Stimulated activated naive CD4-positive, alpha-beta T cell (primary cell): ENCODE data around the gene LRRC36.
"Not testable (repeated sequence)": the region's sequence is repeated elsewhere in the genome, so short reads cannot be mapped to it uniquely, and the experiment has no call there.

Experiments used
- DNase-seq, 6 experiments: peaks; one replicate each; lab custom pipeline; 2025; lab: John Stamatoyannopoulos, UW

Gene LRRC36

DNA sequence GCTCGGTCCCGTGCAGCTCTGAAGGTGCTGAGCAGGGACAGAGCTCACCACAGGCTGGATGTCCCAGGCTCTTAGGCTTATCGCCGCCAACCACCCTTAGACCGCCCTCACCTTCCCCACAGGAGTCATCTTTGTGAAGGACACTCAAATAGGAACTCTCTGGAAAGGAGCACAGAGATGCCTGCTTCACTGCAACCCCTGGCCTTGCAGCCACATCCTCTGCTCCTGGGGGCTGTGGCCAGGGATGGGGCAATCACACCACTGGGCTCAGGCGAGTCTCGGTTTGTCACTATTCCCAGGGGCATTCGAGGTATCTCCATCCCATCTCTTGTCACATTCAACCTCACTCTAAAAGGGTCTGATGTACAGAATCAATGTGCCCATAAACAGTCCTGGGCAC is 78.7 kb downstream of the LRRC36 start:
- no peak for DNase-seq

DNA sequence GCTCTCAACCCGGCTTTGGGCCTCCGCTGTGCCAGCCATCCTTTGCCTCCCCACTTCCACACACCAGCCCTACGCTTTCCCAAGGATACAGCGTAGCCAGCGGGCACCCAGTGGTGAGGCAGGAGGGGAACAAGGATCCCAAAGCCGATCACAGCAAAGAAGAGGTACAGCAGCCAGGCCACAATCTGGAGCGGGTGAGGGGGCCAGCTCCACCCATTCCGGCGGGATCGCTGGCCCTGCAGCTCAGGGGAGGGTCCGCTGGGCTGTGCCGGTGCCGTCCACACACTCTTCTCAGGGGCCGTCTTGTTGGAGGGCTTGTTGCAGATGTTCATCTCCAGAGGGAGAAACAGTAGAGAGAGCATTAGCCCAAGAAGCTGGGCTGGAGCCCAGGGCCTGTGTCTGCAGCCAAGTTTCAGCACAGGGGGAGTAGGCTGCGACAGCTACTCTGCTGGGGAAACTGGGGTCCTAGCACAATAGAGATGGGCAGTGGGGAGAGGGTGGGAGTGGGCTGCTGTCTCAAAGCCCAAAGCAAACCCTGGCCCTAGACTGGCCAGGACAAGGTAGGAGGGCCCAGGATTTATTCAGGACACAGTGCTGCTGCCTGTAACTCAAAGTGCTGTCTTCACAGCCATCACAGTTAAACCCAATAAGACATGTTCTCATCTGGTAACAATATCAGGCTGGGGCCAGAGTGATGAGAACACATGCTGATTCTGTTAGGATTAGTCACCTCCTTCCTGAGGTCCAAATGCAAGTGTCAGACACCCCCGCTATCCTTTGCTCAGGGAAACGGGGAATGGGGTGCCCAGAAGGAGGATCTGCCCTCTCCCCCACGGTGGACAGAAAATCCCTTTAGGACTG is 79.7 kb downstream of the LRRC36 start:
- no peak for DNase-seq

DNA sequence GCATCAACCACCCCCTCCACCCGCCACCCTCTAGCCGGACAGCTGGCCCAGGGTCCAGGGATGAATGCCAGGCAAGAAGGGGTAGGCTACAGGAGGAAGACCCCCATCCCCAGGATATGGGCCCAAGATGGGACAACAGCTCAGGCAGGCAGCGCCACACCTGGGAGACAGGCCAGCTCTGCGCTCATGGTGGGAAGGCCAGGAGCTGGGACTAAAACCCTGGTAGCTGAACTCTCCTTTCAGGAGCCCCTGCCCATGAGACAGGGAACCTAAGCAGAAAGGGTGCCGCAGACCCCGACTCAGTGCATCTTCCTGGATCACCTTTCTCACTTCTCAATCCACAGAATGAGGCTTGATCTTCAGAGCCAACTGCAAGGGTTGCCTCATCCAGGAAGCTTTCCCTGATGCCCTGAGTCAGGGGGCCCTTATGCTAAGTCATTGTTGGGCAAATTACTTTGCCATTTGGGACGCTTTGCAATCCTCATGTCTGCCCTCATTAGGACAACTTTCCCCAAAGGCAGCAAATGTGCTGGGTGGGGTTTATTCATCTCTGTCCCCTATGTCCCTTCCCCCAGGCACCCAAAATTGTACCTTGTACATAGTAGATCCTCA is 80.7 kb downstream of the LRRC36 start:
- no peak for DNase-seq

DNA sequence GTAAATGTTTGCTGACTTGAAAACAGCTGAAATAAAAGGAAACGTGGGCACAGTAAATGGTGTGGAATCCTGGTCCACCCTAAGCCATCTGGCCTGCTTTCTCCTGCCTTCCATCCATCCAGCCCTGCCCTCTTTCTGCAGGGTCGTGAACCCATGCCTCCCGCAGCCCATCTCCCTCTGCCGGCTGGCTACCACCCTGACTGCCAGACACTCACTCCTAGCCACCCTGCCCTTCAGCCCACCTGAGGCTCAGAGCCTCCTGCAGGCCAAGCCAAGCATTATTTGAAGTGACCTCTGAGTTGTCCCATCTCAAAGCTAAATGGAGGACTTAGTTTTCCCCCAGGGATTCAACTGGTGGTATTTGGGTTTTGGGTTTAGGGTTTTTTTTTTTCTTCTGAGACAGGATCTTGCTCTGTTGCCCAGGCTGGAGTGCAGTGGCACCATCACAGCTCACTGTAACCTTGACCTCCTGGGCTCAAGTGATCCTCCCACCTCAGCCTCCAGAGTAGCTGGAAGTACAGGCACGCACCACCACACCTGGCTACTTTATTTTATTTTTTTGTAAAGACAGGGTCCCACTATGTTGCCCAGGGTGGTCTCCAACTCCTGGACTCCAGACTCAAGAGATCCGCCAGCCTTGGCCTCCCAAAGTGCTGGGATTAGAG is 81.3 kb downstream of the LRRC36 start:
- DNase-seq: no peak

DNA sequence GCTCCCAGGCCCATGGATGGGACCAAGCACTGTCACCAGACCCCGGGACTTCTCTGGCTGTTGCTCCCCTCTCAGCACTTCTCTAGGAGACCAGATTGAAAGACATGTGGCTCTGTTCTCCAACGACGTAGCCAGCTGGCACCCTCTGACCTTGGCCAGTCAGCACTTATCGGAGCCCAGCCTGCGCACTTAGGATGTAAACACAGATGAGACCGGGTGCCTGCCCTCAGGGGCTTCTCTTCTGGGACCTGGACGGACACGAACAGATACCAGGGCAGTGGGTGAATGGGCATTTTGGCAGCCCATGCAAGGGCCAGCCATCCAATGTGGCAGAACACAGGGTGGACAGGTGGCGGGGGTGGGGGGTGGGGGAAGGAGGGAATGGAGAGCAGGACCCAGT is 83.0 kb downstream of the LRRC36 start:
- no peak for DNase-seq

DNA sequence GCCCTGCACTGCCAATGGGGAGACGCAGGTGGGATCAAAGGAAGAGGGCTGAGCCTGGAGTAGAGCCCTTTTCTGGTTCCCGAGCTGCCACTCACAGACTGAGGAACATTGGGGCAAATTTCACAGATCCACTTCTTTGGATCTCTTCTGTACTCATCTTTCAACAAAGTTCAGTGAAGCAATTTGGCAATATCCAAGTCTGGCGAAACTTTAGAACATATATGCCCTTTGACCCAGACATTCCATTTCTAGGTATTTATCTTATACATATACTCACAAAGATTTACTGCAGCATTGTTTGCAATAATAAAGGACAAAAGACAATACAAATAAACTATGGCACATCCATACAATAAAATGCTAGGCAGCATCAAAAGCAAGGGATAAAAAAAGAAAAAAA is 84.7 kb downstream of the LRRC36 start:
- DNase-seq: no peak

DNA sequence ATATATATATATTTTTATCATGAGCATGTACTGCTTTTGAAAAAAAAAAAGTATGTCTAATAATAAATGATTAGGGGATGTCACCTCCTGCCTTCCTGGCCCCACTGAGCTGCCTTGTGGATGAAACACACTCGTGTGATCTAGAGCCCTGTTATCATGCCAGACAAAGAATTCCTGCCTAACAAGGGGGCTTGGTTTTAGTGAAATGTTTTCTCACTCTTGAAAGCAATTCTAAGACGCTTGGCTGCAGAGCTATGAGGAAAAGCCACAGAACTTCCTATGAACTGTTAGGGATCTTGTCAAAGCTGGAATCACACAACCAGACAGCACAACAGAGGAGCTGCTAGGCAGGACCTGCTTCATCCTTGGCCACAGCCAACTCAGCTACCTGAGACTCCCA is 85.7 kb downstream of the LRRC36 start:
- DNase-seq: no peak

DNA sequence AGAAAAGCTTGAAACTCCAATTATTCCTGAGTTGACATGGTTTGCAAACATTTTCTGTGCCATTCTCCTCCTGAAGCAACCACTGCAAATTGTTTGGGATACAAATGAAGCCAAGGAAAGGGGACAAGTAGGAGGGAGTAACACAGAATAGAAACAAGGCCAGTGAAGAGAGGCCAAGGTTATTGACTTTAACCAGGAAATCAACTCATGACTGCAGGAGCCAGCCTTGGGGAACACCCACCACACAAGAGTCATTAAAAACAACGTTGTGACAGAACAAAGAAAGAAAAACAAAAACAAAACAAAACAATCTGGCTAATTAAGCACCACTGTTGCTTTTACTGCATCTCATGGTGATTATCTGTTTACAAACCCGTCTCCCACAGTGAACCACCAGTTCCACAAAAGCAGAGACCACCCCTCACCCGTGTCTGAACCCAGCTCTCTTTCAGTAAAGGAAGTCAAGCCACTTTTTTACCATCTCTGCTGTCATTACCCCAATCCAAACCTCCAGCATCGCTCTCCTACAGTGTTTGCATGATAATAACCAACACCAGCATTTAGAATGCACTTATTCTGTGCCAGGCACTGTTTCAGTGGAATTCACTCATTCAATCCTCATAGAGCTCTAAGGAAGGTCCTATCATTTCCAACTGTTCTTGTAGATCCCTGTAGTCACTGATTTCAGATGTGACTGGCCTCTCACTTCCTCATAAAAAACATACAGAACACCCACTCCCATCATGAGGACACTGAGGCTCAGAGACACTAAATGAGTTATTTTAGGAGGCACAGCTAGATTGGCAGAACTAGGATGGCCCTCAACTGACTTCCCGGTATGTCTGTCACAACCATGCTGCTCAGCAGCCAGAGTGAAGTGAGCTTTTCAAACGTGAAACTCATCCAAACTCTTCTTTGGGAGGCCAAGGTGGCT is 87.6 kb downstream of the LRRC36 start:
- no peak for DNase-seq

DNA sequence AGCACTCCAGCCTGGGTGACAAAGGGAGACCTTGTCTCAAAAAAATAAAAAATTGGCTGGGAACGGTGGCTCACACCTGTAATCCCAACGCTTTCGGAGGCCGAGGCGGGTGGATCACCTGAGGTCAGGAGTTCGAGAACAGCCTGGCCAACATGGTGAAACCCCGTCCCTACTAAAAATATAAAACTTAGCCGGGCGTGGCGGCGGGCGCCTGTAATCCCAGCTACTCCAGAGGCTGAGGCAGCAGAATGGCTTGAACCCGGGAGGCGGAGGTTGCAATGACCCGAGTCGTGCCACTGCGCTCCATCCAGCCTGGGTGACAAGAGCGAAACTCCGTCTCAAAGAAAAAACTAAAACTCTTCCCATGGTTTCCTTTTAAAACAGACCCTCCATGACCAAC is 88.8 kb downstream of the LRRC36 start:
- DNase-seq: not testable (repeated sequence)

DNA sequence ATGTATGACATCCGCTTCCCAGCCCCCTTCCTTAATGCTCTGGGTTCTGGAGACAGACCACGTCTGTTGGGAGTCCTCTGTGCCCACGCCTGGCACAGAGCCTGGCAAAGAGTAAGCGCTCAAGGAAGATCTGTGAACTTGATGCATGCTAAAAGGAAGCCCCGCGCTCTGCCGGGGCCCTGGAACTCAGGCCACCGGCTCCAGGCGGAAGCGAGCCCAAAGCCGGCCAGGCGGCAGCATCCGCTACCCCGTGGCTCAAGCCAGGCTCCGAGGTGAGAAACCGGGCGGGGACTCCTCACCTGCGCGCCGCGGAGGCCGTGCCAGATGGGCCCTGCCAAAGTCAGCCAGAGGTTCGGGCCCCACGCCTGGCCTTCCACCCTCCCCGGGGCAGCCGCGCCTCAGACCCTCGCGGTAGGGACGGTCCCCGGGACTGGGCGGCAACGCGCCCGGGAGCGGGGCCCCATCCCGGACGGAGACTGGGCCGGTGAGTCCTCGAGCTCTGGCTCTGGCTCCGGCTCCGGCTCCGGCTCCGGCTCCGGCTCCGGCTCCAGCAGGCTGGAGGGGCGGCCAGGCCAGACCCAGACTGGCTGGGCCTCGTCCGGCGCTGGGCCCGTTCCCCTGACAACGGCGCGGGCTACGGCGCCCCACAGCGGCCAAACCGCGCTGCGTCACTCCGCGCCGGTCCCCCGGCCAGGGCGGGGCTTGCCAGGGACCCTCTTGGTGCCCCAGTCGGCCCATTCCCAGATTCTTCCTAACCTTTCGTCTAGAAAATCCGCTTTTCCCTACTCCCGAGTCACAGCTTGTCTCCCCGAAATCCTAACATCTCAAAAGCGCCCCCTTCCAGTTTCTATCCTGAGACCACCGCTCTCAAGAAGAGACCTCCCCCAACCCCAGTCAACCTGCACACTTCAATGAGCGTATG is 89.5 kb downstream of the LRRC36 start, which contains the start of gene ZDHHC1:
TSS of gene ZDHHC1 (minus strand) at position 606 of the 922 bp plus-strand sequence. CDS start 8,702 bp downstream, outside the sequence.
- peak in 3 of 6 experiments; percentile 11 to 26 (median 21) for DNase-seq

DNA sequence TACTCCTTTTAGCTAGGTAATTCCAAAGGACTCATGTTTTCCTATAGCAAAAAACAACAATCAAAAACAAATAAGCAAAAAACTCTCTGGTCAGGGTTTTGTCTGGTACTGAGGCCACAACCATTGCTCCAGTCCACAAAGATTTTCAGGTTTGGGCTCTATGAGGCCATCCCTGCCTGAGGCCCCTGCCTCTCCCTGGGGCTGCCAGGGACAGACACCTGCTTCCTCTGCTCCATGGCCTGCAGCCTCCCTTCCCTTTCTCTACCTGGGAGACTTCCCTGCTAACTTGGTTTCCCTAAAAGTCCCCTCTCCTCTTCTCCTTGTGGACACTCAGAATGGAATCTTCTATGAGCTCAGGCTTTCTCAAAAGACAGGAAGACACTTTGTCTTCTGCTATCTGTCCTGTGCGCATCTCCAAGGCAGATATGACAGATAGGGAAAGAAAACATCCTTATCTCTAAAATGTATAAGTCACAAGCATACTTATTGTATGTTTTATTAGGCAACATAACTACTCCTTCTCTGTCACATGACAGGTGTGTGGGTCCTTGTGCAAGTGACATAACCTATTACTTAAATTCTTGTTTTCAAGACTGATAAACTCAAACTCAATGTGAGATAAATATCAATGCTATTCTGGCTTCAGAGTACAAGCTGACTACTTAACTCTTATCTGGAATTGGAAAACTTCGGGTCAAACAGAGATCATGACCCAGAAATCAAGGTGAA is 90.9 kb downstream of the LRRC36 start:
- DNase-seq: peak in 1 of 6 experiments; percentile 3

DNA sequence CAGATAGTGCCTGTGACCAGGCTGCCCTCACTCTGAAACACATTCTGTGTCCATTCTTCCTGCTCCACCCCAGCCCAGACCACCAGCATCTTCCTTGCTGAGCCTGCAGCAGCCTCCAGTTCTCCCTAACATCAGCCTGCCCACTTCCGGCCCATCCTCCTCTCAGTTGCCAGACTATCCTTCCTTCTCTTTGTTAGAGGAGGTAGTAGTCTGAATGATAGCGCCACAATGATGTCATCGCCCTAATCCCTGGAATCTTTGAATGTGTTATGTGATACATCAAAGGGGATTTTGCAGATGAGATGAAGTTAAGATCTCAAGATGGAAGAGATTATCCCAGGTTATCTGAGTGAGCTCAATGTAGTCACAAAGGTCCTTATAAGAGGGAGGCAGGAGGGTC is 92.9 kb downstream of the LRRC36 start:
- no peak for DNase-seq

DNA sequence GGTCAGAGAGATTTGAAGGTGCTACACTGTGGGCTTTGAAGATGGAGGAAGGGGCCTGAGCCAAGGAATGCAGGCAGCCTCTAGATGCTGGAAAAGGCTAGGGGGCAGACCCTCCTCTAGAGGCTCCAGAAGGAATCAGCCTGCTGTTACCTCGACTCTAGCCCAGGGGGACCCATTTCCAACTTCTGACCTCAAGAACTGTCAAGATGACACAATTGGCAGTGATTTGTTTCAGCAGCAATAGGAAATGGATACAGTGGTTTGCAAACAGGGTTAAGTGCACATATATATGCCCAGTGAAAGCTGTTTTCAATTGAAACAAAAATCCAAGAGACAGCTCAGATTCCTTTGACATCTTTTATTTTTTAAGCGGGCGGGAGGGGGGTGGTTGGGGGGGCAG is 93.3 kb downstream of the LRRC36 start:
- DNase-seq: no peak

DNA sequence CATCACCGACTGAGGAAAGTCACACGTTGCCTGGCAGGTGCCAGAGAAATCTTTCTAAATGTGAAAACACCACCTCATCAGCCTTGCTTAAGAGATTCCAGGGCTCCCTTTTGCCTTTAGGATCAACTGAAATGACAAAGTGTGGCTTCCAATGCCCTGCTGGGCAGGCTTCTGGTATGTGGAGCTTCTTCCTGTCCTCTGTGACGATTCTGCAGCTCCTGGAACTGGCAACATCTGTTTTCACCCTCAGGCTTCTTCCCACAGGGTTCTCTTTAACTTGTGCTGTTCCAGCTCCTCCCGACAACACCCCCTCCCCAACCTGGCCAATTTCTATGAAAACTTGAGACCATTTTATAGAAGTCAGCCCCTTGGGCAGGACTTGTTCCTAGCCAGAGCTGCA is 94.4 kb downstream of the LRRC36 start:
- DNase-seq: no peak

DNA sequence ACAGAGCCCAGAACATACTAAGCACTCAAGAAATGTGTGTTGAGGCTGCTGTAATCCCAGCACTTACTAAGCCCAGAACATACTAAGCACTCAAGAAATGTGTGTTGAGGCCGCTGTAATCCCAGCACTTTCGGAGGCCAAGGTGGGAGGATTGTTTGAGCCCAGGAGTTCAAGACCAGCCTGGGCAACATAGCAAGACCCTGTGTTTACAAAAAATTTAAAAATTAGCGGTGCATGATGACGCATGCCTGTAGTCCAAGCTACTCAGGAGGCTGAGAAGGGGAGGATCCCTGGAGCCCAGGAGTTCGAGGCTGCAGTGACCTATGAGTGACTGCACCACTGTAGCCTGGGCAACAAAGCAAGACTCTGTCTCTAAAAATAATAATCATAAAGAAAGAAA is 96.4 kb downstream of the LRRC36 start:
- no peak for DNase-seq

DNA sequence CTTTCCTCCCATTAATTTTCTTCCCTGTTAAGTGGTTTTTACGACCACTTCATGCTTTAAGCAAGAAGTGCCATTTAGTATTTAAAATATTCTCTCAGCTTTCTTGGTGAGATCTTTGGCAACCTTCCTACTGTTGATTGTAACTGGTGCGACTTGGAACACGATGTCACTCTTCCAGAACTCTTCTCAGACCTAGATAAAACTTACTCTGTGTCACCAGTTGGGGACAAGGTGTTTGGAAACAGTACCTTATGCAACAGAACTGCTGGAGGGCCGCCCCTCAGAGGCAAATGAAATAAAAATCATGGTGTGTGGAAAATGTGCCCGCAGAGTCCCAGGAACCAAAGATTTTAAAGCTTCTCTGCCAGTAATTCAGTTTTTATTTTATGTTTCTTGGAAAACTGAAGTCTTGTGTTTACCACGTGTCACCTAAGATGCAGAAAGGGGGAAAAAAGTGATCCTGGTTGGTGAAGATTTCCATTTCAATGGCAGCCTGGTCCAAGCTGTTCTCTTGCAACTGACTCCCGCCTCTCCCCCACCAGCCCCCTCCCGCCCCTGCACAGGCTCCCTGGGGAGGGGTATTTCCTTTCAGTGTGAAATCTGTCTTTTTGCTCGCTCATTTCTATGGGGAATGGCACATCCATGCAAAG is 97.1 kb downstream of the LRRC36 start:
- no peak for DNase-seq

DNA sequence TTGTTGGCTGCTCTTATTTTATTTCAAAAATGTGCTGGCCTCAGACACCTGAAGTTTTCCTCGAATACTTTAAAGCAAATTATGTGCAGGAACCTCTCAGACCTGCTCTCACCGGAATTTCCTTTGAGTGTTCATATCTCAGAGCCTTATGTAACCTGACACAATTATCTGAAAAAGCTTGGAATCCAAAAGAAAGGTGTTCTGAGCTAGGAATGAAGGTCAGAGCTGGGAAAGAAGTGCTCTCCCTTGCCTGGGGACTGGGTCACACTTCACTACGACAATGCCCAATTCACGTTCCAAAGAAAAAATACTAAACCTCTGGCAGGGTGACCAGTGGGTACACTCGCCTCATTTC is 97.6 kb downstream of the LRRC36 start:
- DNase-seq: no peak

DNA sequence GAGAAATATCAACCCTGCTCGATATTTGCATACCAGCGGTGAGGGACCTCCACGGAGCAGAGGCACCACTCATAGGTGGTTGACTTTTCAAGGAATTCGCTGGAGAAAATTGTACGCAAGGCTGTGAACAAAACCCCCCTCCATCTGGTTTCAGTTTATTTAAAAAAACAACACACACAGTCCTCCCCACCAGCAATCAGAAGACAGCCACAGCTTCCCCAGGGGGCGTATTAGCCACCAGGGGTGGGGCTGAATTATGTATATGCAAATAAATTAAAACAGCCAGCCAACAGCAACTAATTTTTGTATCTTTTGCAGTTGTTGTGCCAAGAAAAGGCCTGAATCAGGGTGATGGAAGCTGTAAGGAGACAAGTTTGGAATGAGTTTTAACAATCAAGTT is 98.4 kb downstream of the LRRC36 start:
- DNase-seq: no peak

DNA sequence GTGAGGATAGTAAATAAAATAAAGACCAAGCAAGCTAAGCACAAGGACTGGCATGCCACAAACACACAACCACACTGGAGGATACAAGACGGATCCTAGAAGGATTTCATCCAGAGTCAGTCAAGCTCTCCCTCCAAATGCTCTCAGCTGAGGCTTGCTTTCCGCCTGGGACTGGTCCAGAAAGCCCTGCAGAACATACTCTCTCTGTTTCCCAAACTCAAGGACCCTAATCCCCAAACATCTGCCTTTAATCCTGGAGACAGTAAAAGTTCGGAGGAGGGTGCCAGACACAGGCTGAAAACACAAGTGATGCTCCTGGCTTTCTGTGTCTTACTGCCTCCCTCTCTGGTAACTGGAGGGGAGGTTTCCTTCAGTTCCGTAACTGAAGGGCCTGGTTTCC is 99.0 kb downstream of the LRRC36 start:
- no peak for DNase-seq

DNA sequence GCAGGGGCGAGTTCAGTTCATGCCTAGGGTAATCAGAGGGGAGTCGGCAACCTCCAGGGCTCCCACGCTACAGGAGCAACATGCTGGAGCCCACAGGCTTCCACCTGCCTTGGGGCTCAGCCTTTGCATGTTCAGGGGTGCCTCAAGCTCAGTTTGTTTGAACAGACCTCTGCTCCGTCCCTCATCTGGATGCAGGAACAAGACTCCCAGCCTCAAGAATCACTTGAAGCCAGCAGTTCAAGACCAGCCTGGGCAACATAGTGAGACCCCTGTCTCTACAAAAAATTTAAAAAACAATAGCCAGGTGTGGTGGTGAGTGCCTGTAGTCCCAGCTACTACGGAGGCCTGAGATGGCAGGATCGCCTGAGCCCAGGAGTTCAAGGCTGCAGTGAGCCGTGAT is 99.4 kb downstream of the LRRC36 start:
- DNase-seq: no peak
